ENCODE results near the gene C1orf50. TPM values are rescaled to one million over a fixed set of nuclear protein-coding genes. Genes with fewer than 3 reads are reported as not detected.

Gene C1orf50
- total RNA-seq, 1 experiment from 2014 or later, result 5.5 TPM

GRCh38 chr1:42758641-42759040 lies 8.4 kb upstream of the C1orf50 start:
- H3K9me3 ChIP-seq (ENCODE audit: low read length), result no peaks in the 10 kb centered on the region
- H3K4me1 ChIP-seq (ENCODE audit: low read length), result peaks cover 12% of the 10 kb centered on the region
- H2AFZ ChIP-seq (ENCODE audit: low read length), result no peak overlapping the region
- H3K4me2 ChIP-seq (ENCODE audit: low read depth, low read length, poor library complexity, severe bottlenecking), result no peak overlapping the region
- H3K36me3 ChIP-seq (ENCODE audit: insufficient read depth, low read length), result peaks cover 12% of the 10 kb centered on the region; the same call in 1 of the 2 replicates
- no peaks in the 10 kb centered on the region for H3K9me2 ChIP-seq (replicated peaks; ENCODE audit: insufficient read depth, low read length)
- H3K27me3 ChIP-seq (ENCODE audit: low read length), result no peaks in the 10 kb centered on the region
- no peak overlapping the region for H3K4me3 ChIP-seq (ENCODE audit: low read length)
- DNase-seq, result peak; percentile 62
- no peaks in the 10 kb centered on the region for H4K20me1 ChIP-seq (ENCODE audit: insufficient read depth, low read depth, low read length)
- H3K79me2 ChIP-seq (ENCODE audit: low read length), result peaks cover 5% of the 10 kb centered on the region
- no peak overlapping the region for H3K9ac ChIP-seq (ENCODE audit: low read length)
- peak overlapping the region; percentile 50 for H3K27ac ChIP-seq (ENCODE audit: low read length)

GRCh38 chr1:42759114-42759513 lies 7.9 kb upstream of the C1orf50 start:
- H3K9ac ChIP-seq (ENCODE audit: low read length), result no peak overlapping the region
- no peaks in the 10 kb centered on the region for H4K20me1 ChIP-seq (ENCODE audit: insufficient read depth, low read depth, low read length)
- peaks cover 12% of the 10 kb centered on the region for H3K4me1 ChIP-seq (ENCODE audit: low read length)
- no peak overlapping the region for H3K4me3 ChIP-seq (ENCODE audit: low read length)
- no peak for DNase-seq
- no peak overlapping the region for H3K4me2 ChIP-seq (ENCODE audit: low read depth, low read length, poor library complexity, severe bottlenecking)
- H3K79me2 ChIP-seq (ENCODE audit: low read length), result peaks cover 7% of the 10 kb centered on the region
- no peaks in the 10 kb centered on the region for H3K9me2 ChIP-seq (replicated peaks; ENCODE audit: insufficient read depth, low read length)
- peaks cover 12% of the 10 kb centered on the region; the same call in 1 of the 2 replicates for H3K36me3 ChIP-seq (ENCODE audit: insufficient read depth, low read length)
- no peaks in the 10 kb centered on the region for H3K9me3 ChIP-seq (ENCODE audit: low read length)
- no peaks in the 10 kb centered on the region for H3K27me3 ChIP-seq (ENCODE audit: low read length)
- no peak overlapping the region for H2AFZ ChIP-seq (ENCODE audit: low read length)
- H3K27ac ChIP-seq (ENCODE audit: low read length), result peak overlapping the region; percentile 50

GRCh38 chr1:42761567-42761966 lies 5.5 kb upstream of the C1orf50 start:
- no peaks in the 10 kb centered on the region for H3K27me3 ChIP-seq (ENCODE audit: low read length)
- no peak for DNase-seq
- H3K4me3 ChIP-seq (ENCODE audit: low read length), result no peak overlapping the region
- peaks cover 6% of the 10 kb centered on the region; the same call in 1 of the 2 replicates for H3K36me3 ChIP-seq (ENCODE audit: insufficient read depth, low read length)
- H3K4me1 ChIP-seq (ENCODE audit: low read length), result peaks cover 28% of the 10 kb centered on the region
- H3K9me3 ChIP-seq (ENCODE audit: low read length), result no peaks in the 10 kb centered on the region
- no peaks in the 10 kb centered on the region for H4K20me1 ChIP-seq (ENCODE audit: insufficient read depth, low read depth, low read length)
- no peak overlapping the region for H3K27ac ChIP-seq (ENCODE audit: low read length)
- no peak overlapping the region for H3K9ac ChIP-seq (ENCODE audit: low read length)
- peaks cover 30% of the 10 kb centered on the region for H3K79me2 ChIP-seq (ENCODE audit: low read length)
- H3K9me2 ChIP-seq (replicated peaks; ENCODE audit: insufficient read depth, low read length), result no peaks in the 10 kb centered on the region
- H3K4me2 ChIP-seq (ENCODE audit: low read depth, low read length, poor library complexity, severe bottlenecking), result no peak overlapping the region
- H2AFZ ChIP-seq (ENCODE audit: low read length), result no peak overlapping the region

GRCh38 chr1:42762269-42762668 lies 4.8 kb upstream of the C1orf50 start:
- H3K4me1 ChIP-seq (ENCODE audit: low read length), result peaks cover 28% of the 10 kb centered on the region
- peaks cover 32% of the 10 kb centered on the region for H3K79me2 ChIP-seq (ENCODE audit: low read length)
- no peak overlapping the region for H2AFZ ChIP-seq (ENCODE audit: low read length)
- no peaks in the 10 kb centered on the region for H4K20me1 ChIP-seq (ENCODE audit: insufficient read depth, low read depth, low read length)
- DNase-seq, result no peak
- H3K9me2 ChIP-seq (replicated peaks; ENCODE audit: insufficient read depth, low read length), result no peaks in the 10 kb centered on the region
- H3K36me3 ChIP-seq (ENCODE audit: insufficient read depth, low read length), result peaks cover 6% of the 10 kb centered on the region; the same call in 1 of the 2 replicates
- H3K27ac ChIP-seq (ENCODE audit: low read length), result no peak overlapping the region
- no peaks in the 10 kb centered on the region for H3K9me3 ChIP-seq (ENCODE audit: low read length)
- no peak overlapping the region for H3K9ac ChIP-seq (ENCODE audit: low read length)
- H3K4me3 ChIP-seq (ENCODE audit: low read length), result no peak overlapping the region
- H3K4me2 ChIP-seq (ENCODE audit: low read depth, low read length, poor library complexity, severe bottlenecking), result no peak overlapping the region
- no peaks in the 10 kb centered on the region for H3K27me3 ChIP-seq (ENCODE audit: low read length)

- Histone ChIP-seq H3K27ac (ENCODE audit: low read length) (no peak overlapping the region), H3K36me3 (ENCODE audit: insufficient read depth, low read length) (no peaks in the 10 kb centered on the region; the same call in 1 of the 2 replicates)
Measured at GRCh38 chr1:42765269-42765668, 1.8 kb upstream of the C1orf50 start.

GRCh38 chr1:42765832-42766740 lies 963 bp upstream of the C1orf50 start:
- Histone ChIP-seq H3K27ac (ENCODE audit: low read length) (no peak overlapping the region), H3K4me2 (ENCODE audit: low read depth, low read length, poor library complexity, severe bottlenecking) (peak overlapping the region; percentile 89), H3K36me3 (ENCODE audit: insufficient read depth, low read length) (no peaks in the 10 kb centered on the region; the same call in 1 of the 2 replicates), H3K9ac (ENCODE audit: low read length) (peak overlapping the region; percentile 90), H3K4me1 (ENCODE audit: low read length) (peaks cover 32% of the 10 kb centered on the region), H3K79me2 (ENCODE audit: low read length) (peaks cover 69% of the 10 kb centered on the region), H3K9me3 (ENCODE audit: low read length) (no peaks in the 10 kb centered on the region), H3K9me2 (replicated peaks; ENCODE audit: insufficient read depth, low read length) (no peaks in the 10 kb centered on the region), H3K27me3 (ENCODE audit: low read length) (no peaks in the 10 kb centered on the region), H2AFZ (ENCODE audit: low read length) (peak overlapping the region; percentile 94), H4K20me1 (ENCODE audit: insufficient read depth, low read depth, low read length) (no peaks in the 10 kb centered on the region), H3K4me3 (ENCODE audit: low read length) (peak overlapping the region; percentile 92)
- DNase-seq, result peak; percentile 70

More at GRCh38 chr1:42765269-42765668, 1.8 kb upstream of the C1orf50 start:
- no peaks in the 10 kb centered on the region for H4K20me1 ChIP-seq (ENCODE audit: insufficient read depth, low read depth, low read length)
- H2AFZ ChIP-seq (ENCODE audit: low read length), result no peak overlapping the region
- H3K4me2 ChIP-seq (ENCODE audit: low read depth, low read length, poor library complexity, severe bottlenecking), result peak overlapping the region; percentile 89
- H3K4me1 ChIP-seq (ENCODE audit: low read length), result peaks cover 28% of the 10 kb centered on the region
- H3K9ac ChIP-seq (ENCODE audit: low read length), result peak overlapping the region; percentile 90
- H3K4me3 ChIP-seq (ENCODE audit: low read length), result peak overlapping the region; percentile 92
- H3K9me2 ChIP-seq (replicated peaks; ENCODE audit: insufficient read depth, low read length), result no peaks in the 10 kb centered on the region
- DNase-seq, result no peak
- no peaks in the 10 kb centered on the region for H3K27me3 ChIP-seq (ENCODE audit: low read length)
- H3K79me2 ChIP-seq (ENCODE audit: low read length), result peaks cover 61% of the 10 kb centered on the region
- no peaks in the 10 kb centered on the region for H3K9me3 ChIP-seq (ENCODE audit: low read length)

GRCh38 chr1:42767510-42768000 lies 506 bp downstream of the C1orf50 start:
- Histone ChIP-seq H3K36me3 (ENCODE audit: insufficient read depth, low read length) (no peaks in the 10 kb centered on the region), H3K4me2 (ENCODE audit: low read depth, low read length, poor library complexity, severe bottlenecking) (peak overlapping the region; percentile 94), H4K20me1 (ENCODE audit: insufficient read depth, low read depth, low read length) (no peaks in the 10 kb centered on the region), H3K9me2 (replicated peaks; ENCODE audit: insufficient read depth, low read length) (no peaks in the 10 kb centered on the region), H3K27ac (ENCODE audit: low read length) (no peak overlapping the region), H3K27me3 (ENCODE audit: low read length) (no peaks in the 10 kb centered on the region), H3K9me3 (ENCODE audit: low read length) (no peaks in the 10 kb centered on the region), H3K79me2 (ENCODE audit: low read length) (peaks cover 81% of the 10 kb centered on the region), H3K4me3 (ENCODE audit: low read length) (peak overlapping the region; percentile 87), H3K9ac (ENCODE audit: low read length) (peak overlapping the region; percentile 83), H3K4me1 (ENCODE audit: low read length) (peaks cover 32% of the 10 kb centered on the region), H2AFZ (ENCODE audit: low read length) (peak overlapping the region; percentile 64; the same call in 1 of the 2 replicates)
- DNase-seq, result peak; percentile 73

- peaks cover 86% of the 10 kb centered on the region for H3K79me2 ChIP-seq (ENCODE audit: low read length)
- H2AFZ ChIP-seq (ENCODE audit: low read length), result no peak overlapping the region
- peak overlapping the region; percentile 87 for H3K4me3 ChIP-seq (ENCODE audit: low read length)
- H3K4me2 ChIP-seq (ENCODE audit: low read depth, low read length, poor library complexity, severe bottlenecking), result peak overlapping the region; percentile 94
- H3K27me3 ChIP-seq (ENCODE audit: low read length), result no peaks in the 10 kb centered on the region
- H3K27ac ChIP-seq (ENCODE audit: low read length), result no peak overlapping the region
- peak overlapping the region; percentile 83 for H3K9ac ChIP-seq (ENCODE audit: low read length)
- H3K9me2 ChIP-seq (replicated peaks; ENCODE audit: insufficient read depth, low read length), result no peaks in the 10 kb centered on the region
- H3K9me3 ChIP-seq (ENCODE audit: low read length), result no peaks in the 10 kb centered on the region
- H3K36me3 ChIP-seq (ENCODE audit: insufficient read depth, low read length), result no peaks in the 10 kb centered on the region
- H3K4me1 ChIP-seq (ENCODE audit: low read length), result peaks cover 32% of the 10 kb centered on the region
- DNase-seq, result no peak
- no peaks in the 10 kb centered on the region for H4K20me1 ChIP-seq (ENCODE audit: insufficient read depth, low read depth, low read length)
Measured at GRCh38 chr1:42768172-42768571, 1.1 kb downstream of the C1orf50 start.

Data from Karpas-422 (cell line).